ENCODE data around the gene CRABP2.
A peak's percentile ranks its signal among the peaks of the same experiment; 100 is the strongest.

Gene CRABP2

DNA sequence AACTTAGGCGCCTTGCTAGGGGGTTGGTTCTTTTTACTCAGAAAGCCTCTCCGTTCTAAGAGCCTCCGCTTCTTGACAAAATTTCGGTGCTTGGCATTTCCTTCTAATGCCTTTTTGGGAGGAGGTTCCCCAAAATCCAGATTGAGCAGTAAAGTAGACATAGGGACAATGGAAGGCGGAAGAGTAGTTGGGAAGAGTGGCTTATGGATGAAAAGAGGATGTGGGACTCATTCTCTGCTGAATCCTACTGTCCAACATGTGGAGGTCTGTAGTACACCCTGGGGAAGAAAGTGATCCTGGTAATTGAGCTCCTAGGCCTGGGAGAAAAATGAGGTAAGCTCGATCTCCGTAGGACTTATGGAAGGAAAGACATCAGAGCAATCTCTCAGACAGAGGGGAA, 22.1 kb upstream of the CRABP2 start:
- TF ChIP-seq EZH2phosphoT487 (IDR thresholded peaks at IDR 0.05; ENCODE audit: low read depth) = no peak
- no peaks in the 10 kb centered on the region for H3K27me3 ChIP-seq (ENCODE audit: low read depth, low read length)
- peak overlapping the region; percentile 96 for H3K9ac ChIP-seq (ENCODE audit: low read length)
- H3K4me3 ChIP-seq (ENCODE audit: low read length) = peak overlapping the region; percentile 82
- H3K79me2 ChIP-seq (ENCODE audit: low read length) = peaks cover 78% of the 10 kb centered on the region
- peaks cover 39% of the 10 kb centered on the region for H3K36me3 ChIP-seq (replicated peaks; ENCODE audit: low read depth, low read length)
- H3K27ac ChIP-seq (ENCODE audit: low read length) = peak overlapping the region; percentile 72
- peaks cover 25% of the 10 kb centered on the region for H3K4me1 ChIP-seq (ENCODE audit: low read length)
- H3K9me3 ChIP-seq (ENCODE audit: insufficient read depth, low read length) = no peaks in the 10 kb centered on the region
- H2AFZ ChIP-seq (ENCODE audit: low read depth, low read length) = no peak overlapping the region
- peaks cover 36% of the 10 kb centered on the region for H4K20me1 ChIP-seq (ENCODE audit: insufficient read depth, low read length)
- peak overlapping the region; percentile 95 for H3K4me2 ChIP-seq (ENCODE audit: low read length)

DNA sequence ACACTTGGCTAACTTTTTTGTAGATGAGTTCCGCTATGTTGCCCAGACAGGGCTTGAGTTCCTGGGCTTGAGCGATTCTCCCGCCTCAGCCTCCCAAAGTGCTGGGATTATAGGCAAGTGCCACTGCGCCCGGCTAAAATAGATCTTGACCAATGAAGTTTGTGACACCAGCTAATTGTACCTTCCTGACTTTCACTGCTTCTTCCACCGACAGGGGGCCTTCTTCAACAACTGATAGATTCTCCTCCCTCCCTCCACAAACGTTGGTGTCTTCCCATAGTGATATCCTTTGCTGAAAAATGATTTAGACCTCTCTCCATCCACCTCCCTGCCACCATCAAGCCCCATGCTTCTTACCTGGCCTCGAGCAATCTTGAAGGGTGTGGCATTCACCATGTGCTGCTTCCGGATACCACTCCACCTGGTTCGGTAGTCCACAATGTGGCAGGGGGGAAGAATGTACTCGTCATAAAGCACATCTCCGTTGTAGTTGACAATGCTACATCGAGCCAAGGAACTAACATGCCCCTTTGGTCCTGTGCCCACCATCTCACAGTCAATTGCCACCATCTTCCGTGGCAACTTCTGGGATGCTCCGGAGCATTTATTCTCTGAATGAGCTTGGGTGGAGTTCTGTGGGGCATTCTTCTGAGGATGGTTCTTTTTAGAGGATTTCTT, 21.3 kb upstream of the CRABP2 start:
- Histone ChIP-seq H3K4me1 (ENCODE audit: low read length) (peaks cover 25% of the 10 kb centered on the region), H2AFZ (ENCODE audit: low read depth, low read length) (no peak overlapping the region), H3K4me3 (ENCODE audit: low read length) (peak overlapping the region; percentile 82), H3K36me3 (replicated peaks; ENCODE audit: low read depth, low read length) (peaks cover 42% of the 10 kb centered on the region), H3K27ac (ENCODE audit: low read length) (peak overlapping the region; percentile 72), H3K4me2 (ENCODE audit: low read length) (peak overlapping the region; percentile 95), H4K20me1 (ENCODE audit: insufficient read depth, low read length) (peaks cover 36% of the 10 kb centered on the region), H3K9me3 (ENCODE audit: insufficient read depth, low read length) (no peaks in the 10 kb centered on the region), H3K79me2 (ENCODE audit: low read length) (peaks cover 78% of the 10 kb centered on the region), H3K27me3 (ENCODE audit: low read depth, low read length) (no peaks in the 10 kb centered on the region), H3K9ac (ENCODE audit: low read length) (peak overlapping the region; percentile 96)
- TF ChIP-seq, protein P1, sequence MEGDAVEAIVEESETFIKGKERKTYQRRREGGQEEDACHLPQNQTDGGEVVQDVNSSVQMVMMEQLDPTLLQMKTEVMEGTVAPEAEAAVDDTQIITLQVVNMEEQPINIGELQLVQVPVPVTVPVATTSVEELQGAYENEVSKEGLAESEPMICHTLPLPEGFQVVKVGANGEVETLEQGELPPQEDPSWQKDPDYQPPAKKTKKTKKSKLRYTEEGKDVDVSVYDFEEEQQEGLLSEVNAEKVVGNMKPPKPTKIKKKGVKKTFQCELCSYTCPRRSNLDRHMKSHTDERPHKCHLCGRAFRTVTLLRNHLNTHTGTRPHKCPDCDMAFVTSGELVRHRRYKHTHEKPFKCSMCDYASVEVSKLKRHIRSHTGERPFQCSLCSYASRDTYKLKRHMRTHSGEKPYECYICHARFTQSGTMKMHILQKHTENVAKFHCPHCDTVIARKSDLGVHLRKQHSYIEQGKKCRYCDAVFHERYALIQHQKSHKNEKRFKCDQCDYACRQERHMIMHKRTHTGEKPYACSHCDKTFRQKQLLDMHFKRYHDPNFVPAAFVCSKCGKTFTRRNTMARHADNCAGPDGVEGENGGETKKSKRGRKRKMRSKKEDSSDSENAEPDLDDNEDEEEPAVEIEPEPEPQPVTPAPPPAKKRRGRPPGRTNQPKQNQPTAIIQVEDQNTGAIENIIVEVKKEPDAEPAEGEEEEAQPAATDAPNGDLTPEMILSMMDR (IDR thresholded peaks at IDR 0.05; ENCODE audit: low read depth, low read length) = peak; percentile 79
- TF ChIP-seq EZH2phosphoT487 (IDR thresholded peaks at IDR 0.05; ENCODE audit: low read depth) = no peak

DNA sequence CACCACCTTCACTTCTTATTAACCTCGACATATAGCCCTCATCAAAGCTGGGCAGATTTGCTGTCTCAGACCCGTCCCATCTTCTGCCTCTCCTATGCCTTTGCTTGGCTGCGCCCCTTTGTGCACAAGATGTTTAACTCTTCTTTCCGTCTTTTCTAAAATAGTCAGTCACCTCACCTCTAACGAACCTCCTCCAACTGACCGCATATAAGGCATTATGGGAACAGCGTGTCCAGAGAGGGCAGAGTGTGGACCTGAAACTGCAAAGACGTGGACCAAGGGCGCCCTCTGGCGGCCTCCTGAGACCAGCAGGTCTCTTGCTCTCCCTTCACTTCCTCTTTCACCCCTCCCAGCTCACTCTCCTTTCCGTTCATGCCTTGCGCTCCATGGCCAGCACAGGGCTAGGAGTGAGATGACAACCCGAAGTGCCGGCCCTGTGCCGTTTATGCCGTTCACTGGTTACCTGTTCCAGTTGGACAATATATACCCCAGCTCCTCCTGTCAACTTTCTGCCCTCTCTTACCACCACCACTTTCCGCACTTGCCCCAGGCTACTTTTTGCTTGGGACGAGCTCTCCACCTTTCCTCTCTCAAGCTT, 20.4 kb upstream of the CRABP2 start:
- peak overlapping the region; percentile 72 for H3K27ac ChIP-seq (ENCODE audit: low read length)
- H3K36me3 ChIP-seq (replicated peaks; ENCODE audit: low read depth, low read length) = peaks cover 52% of the 10 kb centered on the region
- H3K27me3 ChIP-seq (ENCODE audit: low read depth, low read length) = no peaks in the 10 kb centered on the region
- H4K20me1 ChIP-seq (ENCODE audit: insufficient read depth, low read length) = peaks cover 36% of the 10 kb centered on the region
- H3K4me3 ChIP-seq (ENCODE audit: low read length) = peak overlapping the region; percentile 82
- H2AFZ ChIP-seq (ENCODE audit: low read depth, low read length) = no peak overlapping the region
- TF ChIP-seq EZH2phosphoT487 (IDR thresholded peaks at IDR 0.05; ENCODE audit: low read depth) = no peak
- TF ChIP-seq, protein P1 (IDR thresholded peaks at IDR 0.05; ENCODE audit: low read depth, low read length) = peak; percentile 96
- peak overlapping the region; percentile 95 for H3K4me2 ChIP-seq (ENCODE audit: low read length)
- H3K9ac ChIP-seq (ENCODE audit: low read length) = peak overlapping the region; percentile 96
- peaks cover 85% of the 10 kb centered on the region for H3K79me2 ChIP-seq (ENCODE audit: low read length)
- H3K4me1 ChIP-seq (ENCODE audit: low read length) = peaks cover 25% of the 10 kb centered on the region
- no peaks in the 10 kb centered on the region for H3K9me3 ChIP-seq (ENCODE audit: insufficient read depth, low read length)

DNA sequence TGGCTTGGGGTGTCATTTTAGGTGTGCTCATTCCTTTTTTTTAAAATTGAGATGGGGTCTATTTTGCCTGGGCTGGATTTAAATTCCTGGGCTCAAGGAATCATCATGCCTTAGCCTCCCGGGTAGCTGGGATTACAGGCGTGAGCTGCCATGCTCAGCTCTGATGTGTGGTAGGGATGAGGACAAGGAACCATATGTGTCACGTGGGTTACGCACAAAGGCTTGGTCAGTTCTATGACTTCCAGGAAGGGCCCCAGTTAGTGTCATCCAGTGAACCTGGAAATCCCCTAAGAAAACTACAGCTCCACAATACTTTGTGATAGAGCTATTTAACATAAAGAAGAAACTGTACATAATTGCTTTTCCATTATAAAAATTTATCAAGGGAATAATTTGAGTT, 16.2 kb upstream of the CRABP2 start:
- Histone ChIP-seq H3K27me3 (ENCODE audit: low read depth, low read length) (no peaks in the 10 kb centered on the region), H3K4me3 (ENCODE audit: low read length) (no peak overlapping the region), H3K27ac (ENCODE audit: low read length) (no peak overlapping the region), H3K4me2 (ENCODE audit: low read length) (no peak overlapping the region), H3K4me1 (ENCODE audit: low read length) (peaks cover 11% of the 10 kb centered on the region), H3K36me3 (replicated peaks; ENCODE audit: low read depth, low read length) (peaks cover 50% of the 10 kb centered on the region), H2AFZ (ENCODE audit: low read depth, low read length) (no peak overlapping the region), H3K9me3 (ENCODE audit: insufficient read depth, low read length) (no peaks in the 10 kb centered on the region), H3K9ac (ENCODE audit: low read length) (no peak overlapping the region), H4K20me1 (ENCODE audit: insufficient read depth, low read length) (peaks cover 36% of the 10 kb centered on the region), H3K79me2 (ENCODE audit: low read length) (peaks cover 50% of the 10 kb centered on the region)
- TF ChIP-seq, protein P1 (IDR thresholded peaks at IDR 0.05; ENCODE audit: low read depth, low read length) = no peak
- no peak for TF ChIP-seq EZH2phosphoT487 (IDR thresholded peaks at IDR 0.05; ENCODE audit: low read depth)
